H9 (cell line): ENCODE results near the gene SYT17. TPM values are rescaled to one million over a fixed set of nuclear protein-coding genes. Genes with fewer than 3 reads are reported as not detected.

Source experiments
- DNase-seq: peaks from one replicate; pipeline ENCODE4 v3.0.0-alpha.2; 2017
- H2AFZ ChIP-seq: one replicate; pipeline ENCODE4 v1.6.1; 2013; ENCODE audit warnings: mild to moderate bottlenecking, low read length, control low read depth, moderate library complexity
- H2AK5ac ChIP-seq: 2 replicates; pipeline ENCODE4 v1.6.1; 2013; ENCODE audit warnings: low read length, control low read depth, mixed read lengths; ENCODE audit not compliant: insufficient read length
- H2BK120ac ChIP-seq: one replicate; pipeline ENCODE4 v1.6.1; 2013; ENCODE audit warnings: low read depth, mild to moderate bottlenecking, low read length, control low read depth, inconsistent platforms; ENCODE audit not compliant: poor library complexity, severe bottlenecking
- H2BK12ac ChIP-seq: 2 replicates; pipeline ENCODE4 v1.6.1; 2013; ENCODE audit warnings: low read length, control low read depth, mixed read lengths, low read depth; ENCODE audit not compliant: insufficient read length
- H2BK15ac ChIP-seq: 2 replicates; pipeline ENCODE4 v1.6.1; 2013; ENCODE audit warnings: low read depth, low read length, control low read depth
- H2BK20ac ChIP-seq: one replicate; pipeline ENCODE4 v1.6.1; 2013; ENCODE audit warnings: low read depth, mild to moderate bottlenecking, low read length, control low read depth, inconsistent platforms; ENCODE audit not compliant: poor library complexity, severe bottlenecking
- H2BK5ac ChIP-seq: 2 replicates; pipeline ENCODE4 v1.6.1; 2013; ENCODE audit warnings: low read length, control low read depth, mixed read lengths; ENCODE audit not compliant: insufficient read length
- H3K14ac ChIP-seq: 2 replicates; pipeline ENCODE4 v1.6.1; 2013; ENCODE audit warnings: low read length, control low read depth; ENCODE audit not compliant: insufficient read depth
- H3K18ac ChIP-seq: 2 replicates; pipeline ENCODE4 v1.6.1; 2013; ENCODE audit warnings: low read depth, mild to moderate bottlenecking, mixed read lengths, low read length, control low read depth; ENCODE audit not compliant: insufficient read length
- H3K23ac ChIP-seq: 2 replicates; pipeline ENCODE4 v1.6.1; 2013; ENCODE audit warnings: low read length, control low read depth, mixed read lengths, low read depth; ENCODE audit not compliant: insufficient read length
- H3K23me2 ChIP-seq: 2 replicates; pipeline ENCODE4 v1.6.1; 2013; ENCODE audit warnings: low read depth, mild to moderate bottlenecking, mixed read lengths, low read length, control low read depth; ENCODE audit not compliant: insufficient read length, poor library complexity, severe bottlenecking
- H3K27ac ChIP-seq: 2 replicates; pipeline ENCODE4 v1.5.1; 2013; ENCODE audit warnings: low read length, control low read depth, mixed read lengths, low read depth; ENCODE audit not compliant: insufficient read length
- H3K27me3 ChIP-seq: 2 replicates; pipeline ENCODE4 v1.6.1; 2013; ENCODE audit warnings: low read length, control low read depth, inconsistent platforms; ENCODE audit not compliant: insufficient read depth
- H3K4ac ChIP-seq: 2 replicates; pipeline ENCODE4 v1.6.1; 2013; ENCODE audit warnings: low read depth, mild to moderate bottlenecking, control low read depth, inconsistent platforms, low read length, moderate library complexity
- H3K4me1 ChIP-seq: 2 replicates; pipeline ENCODE4 v1.6.1; 2013; ENCODE audit warnings: low read length, control low read depth, inconsistent platforms; ENCODE audit not compliant: insufficient read depth
- H3K4me2 ChIP-seq: 2 replicates; pipeline ENCODE4 v1.6.1; 2013; ENCODE audit warnings: low read length, control low read depth, mixed read lengths; ENCODE audit not compliant: insufficient read length, insufficient read depth
- H3K56ac ChIP-seq: 2 replicates; pipeline ENCODE4 v1.6.1; 2013; ENCODE audit warnings: low read depth, mild to moderate bottlenecking, mixed read lengths, low read length, control low read depth; ENCODE audit not compliant: insufficient read length
- H3K79me1 ChIP-seq: 2 replicates; pipeline ENCODE4 v1.6.1; 2013; ENCODE audit warnings: low read depth, mild to moderate bottlenecking, moderate library complexity, low read length, control low read depth, inconsistent platforms; ENCODE audit not compliant: insufficient read depth, poor library complexity, severe bottlenecking
- H3K79me2 ChIP-seq: 2 replicates; pipeline ENCODE4 v1.6.1; 2013; ENCODE audit warnings: low read length, control low read depth, inconsistent platforms; ENCODE audit not compliant: insufficient read depth
- H3K9ac ChIP-seq: 2 replicates; pipeline ENCODE4 v1.6.1; 2013; ENCODE audit warnings: low read length, control low read depth, mixed read lengths; ENCODE audit not compliant: insufficient read length; ENCODE audit errors: extremely low read depth
- H3K9me3 ChIP-seq: one replicate; pipeline ENCODE4 v1.6.1; 2013; ENCODE audit warnings: low read depth, low read length, inconsistent platforms; ENCODE audit not compliant: control insufficient read depth
- H3T11ph ChIP-seq: one replicate; pipeline ENCODE4 v1.6.1; 2013; ENCODE audit warnings: mild to moderate bottlenecking, low read length, control low read depth, inconsistent platforms
- H4K20me1 ChIP-seq: one replicate; pipeline ENCODE4 v1.6.1; 2013; ENCODE audit not compliant: control insufficient read depth, insufficient read length, insufficient read depth
- H4K5ac ChIP-seq: 2 replicates; pipeline ENCODE4 v1.6.1; 2013; ENCODE audit warnings: low read depth, mild to moderate bottlenecking, mixed read lengths, low read length, control low read depth; ENCODE audit not compliant: insufficient read length
- H4K8ac ChIP-seq: replicated peaks from 2 replicates; pipeline ENCODE4 v1.6.1; 2013; ENCODE audit warnings: low read length, control low read depth, mixed read lengths, low read depth; ENCODE audit not compliant: insufficient read length
- H4K91ac ChIP-seq: 2 replicates; pipeline ENCODE4 v1.6.1; 2013; ENCODE audit warnings: low read depth, mild to moderate bottlenecking, moderate library complexity, mixed read lengths, low read length, control low read depth; ENCODE audit not compliant: insufficient read length
- H3K27ac Mint-ChIP-seq, 3 experiments: 2 replicates in 2 of 3; 3 replicates in 1 of 3; pipeline ENCODE4 v1.8.0; 2020 to 2021; ENCODE audit warnings: mixed read lengths in 3 of 3, mild to moderate bottlenecking in 1 of 3, moderate library complexity in 1 of 3
- H3K27me3 Mint-ChIP-seq: 2 replicates; pipeline ENCODE4 v1.8.0; 2021; ENCODE audit warnings: low read depth, mild to moderate bottlenecking, moderate library complexity, mixed read lengths
- H3K36me3 Mint-ChIP-seq, 3 experiments: 2 replicates in 2 of 3; 3 replicates in 1 of 3; pipeline ENCODE4 v1.8.0; 2020 to 2021; ENCODE audit warnings: low read depth in 3 of 3, mixed read lengths in 3 of 3; ENCODE audit not compliant: insufficient read depth in 1 of 3
- H3K4me1 Mint-ChIP-seq, 2 experiments: 2 replicates each; pipeline ENCODE4 v1.8.0; 2020; ENCODE audit warnings: mixed read lengths in 2 of 2
- H3K4me3 Mint-ChIP-seq, 2 experiments: 2 replicates in 1 of 2; 3 replicates in 1 of 2; pipeline ENCODE4 v1.8.0; 2020 to 2021; ENCODE audit warnings: mild to moderate bottlenecking in 2 of 2, mixed read lengths in 2 of 2, moderate library complexity in 1 of 2
- H3K9me3 Mint-ChIP-seq, 2 experiments: 2 replicates in 1 of 2; 3 replicates in 1 of 2; pipeline ENCODE4 v1.8.0; 2020; ENCODE audit warnings: mild to moderate bottlenecking in 2 of 2, mixed read lengths in 2 of 2, moderate library complexity in 1 of 2
- WGBS: extraction: QIAGEN DNeasy Blood & Tissue Kit; methylation state at CpG from one replicate; pipeline ENCODE4 v1.1.7; 2013; ENCODE audit warnings: missing lambda C conversion rate, low lambda C conversion rate, mixed read lengths; ENCODE audit not compliant: insufficient read length; ENCODE audit errors: extremely low coverage; 5-methylcytosine and 5-hydroxymethylcytosine counted together
- total RNA-seq: library from RNA; stranded (reverse); gene quantifications from 2 replicates; pipeline ENCODE4 v1.2.1, GENCODE V29; 2021
- TF ChIP-seq, protein P1 (sequence below): fragments of 200-600 bp; sonication (generic); conservative IDR thresholded peaks from 3 replicates; pipeline ENCODE4 v1.8.0; 2021; ENCODE audit warnings: antibody characterized with exemption, mild to moderate bottlenecking

SYT17 gene
- total RNA-seq, 1 experiment from 2014 or later, result 3.0 TPM

DNA sequence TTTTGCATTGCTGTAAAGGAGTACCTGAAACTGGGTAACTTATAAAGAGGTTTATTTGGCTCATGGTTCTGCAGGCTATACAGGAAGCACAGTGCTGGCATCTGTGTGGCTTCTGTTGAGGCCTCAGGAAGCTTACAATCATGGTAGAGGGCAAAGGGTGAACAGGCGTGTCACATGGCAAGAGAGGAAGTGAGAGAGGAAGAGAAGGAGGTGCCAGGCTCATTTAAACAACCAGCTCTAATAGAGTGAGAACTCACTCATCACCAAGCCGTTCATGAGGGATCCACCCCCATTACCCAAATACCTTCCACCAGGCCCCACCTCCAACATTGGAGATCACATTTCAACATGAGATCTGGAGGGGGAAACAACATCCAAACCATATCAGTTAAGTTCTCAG is 101.1 kb downstream of the SYT17 start:
- no peak overlapping the region; a peak in 1 of 7 replicates for H3K27ac Mint-ChIP-seq
- no peak for DNase-seq
- H3K4ac ChIP-seq, result no peak overlapping the region
- H2BK20ac ChIP-seq, result no peak overlapping the region
- no peak overlapping the region for H3K9ac ChIP-seq
- no peaks in the 10 kb centered on the region; the same call in 1 of the 2 replicates for H3K27me3 Mint-ChIP-seq
- no peaks in the 10 kb centered on the region for H3K27me3 ChIP-seq
- TF ChIP-seq, protein P1, sequence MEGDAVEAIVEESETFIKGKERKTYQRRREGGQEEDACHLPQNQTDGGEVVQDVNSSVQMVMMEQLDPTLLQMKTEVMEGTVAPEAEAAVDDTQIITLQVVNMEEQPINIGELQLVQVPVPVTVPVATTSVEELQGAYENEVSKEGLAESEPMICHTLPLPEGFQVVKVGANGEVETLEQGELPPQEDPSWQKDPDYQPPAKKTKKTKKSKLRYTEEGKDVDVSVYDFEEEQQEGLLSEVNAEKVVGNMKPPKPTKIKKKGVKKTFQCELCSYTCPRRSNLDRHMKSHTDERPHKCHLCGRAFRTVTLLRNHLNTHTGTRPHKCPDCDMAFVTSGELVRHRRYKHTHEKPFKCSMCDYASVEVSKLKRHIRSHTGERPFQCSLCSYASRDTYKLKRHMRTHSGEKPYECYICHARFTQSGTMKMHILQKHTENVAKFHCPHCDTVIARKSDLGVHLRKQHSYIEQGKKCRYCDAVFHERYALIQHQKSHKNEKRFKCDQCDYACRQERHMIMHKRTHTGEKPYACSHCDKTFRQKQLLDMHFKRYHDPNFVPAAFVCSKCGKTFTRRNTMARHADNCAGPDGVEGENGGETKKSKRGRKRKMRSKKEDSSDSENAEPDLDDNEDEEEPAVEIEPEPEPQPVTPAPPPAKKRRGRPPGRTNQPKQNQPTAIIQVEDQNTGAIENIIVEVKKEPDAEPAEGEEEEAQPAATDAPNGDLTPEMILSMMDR, result no peak
- H3K4me2 ChIP-seq, result no peak overlapping the region
- H3K79me2 ChIP-seq, result no peaks in the 10 kb centered on the region
- H3K36me3 Mint-ChIP-seq, result peaks cover 2 to 12% (median 7%) of the 10 kb centered on the region in 3 experiments; a peak in 5 of 7 replicates
- no peak overlapping the region for H2AK5ac ChIP-seq
- no peaks in the 10 kb centered on the region for H3K79me1 ChIP-seq
- H4K20me1 ChIP-seq, result no peaks in the 10 kb centered on the region
- no peak overlapping the region for H2BK15ac ChIP-seq
- H3K18ac ChIP-seq, result no peak overlapping the region
- WGBS, result no CpG with 5 or more reads among the region's 2 CpGs
- H3T11ph ChIP-seq, result no peak overlapping the region
- no peaks in the 10 kb centered on the region for H3K4me1 ChIP-seq
- no peak overlapping the region for H3K27ac ChIP-seq
- H4K8ac ChIP-seq, result no peak overlapping the region
- no peak overlapping the region for H2BK12ac ChIP-seq
- H3K23ac ChIP-seq, result no peak overlapping the region
- no peak overlapping the region for H4K5ac ChIP-seq
- H2BK5ac ChIP-seq, result no peak overlapping the region
- no peak overlapping the region for H3K56ac ChIP-seq
- no peak overlapping the region for H3K4me3 Mint-ChIP-seq
- H2AFZ ChIP-seq, result no peak overlapping the region
- H3K9me3 ChIP-seq, result no peaks in the 10 kb centered on the region
- H4K91ac ChIP-seq, result no peak overlapping the region
- H3K9me3 Mint-ChIP-seq, result peaks cover 4 to 11% of the 10 kb centered on the region in 2 experiments
- H3K23me2 ChIP-seq, result no peaks in the 10 kb centered on the region
- H3K4me1 Mint-ChIP-seq, result 0 out of 4 replicates have a peak, but pooled peaks cover 0 to 3% of the 10 kb centered on the region in 2 experiments
- no peak overlapping the region for H2BK120ac ChIP-seq
- H3K14ac ChIP-seq, result no peak overlapping the region
